Chondrocyte (in vitro differentiated cells): ENCODE measurements around the gene CACNB4. TPM values are rescaled to one million over a fixed set of nuclear protein-coding genes. Genes with fewer than 3 reads are reported as not detected.

Experiments used
- DNase-seq: peaks from one replicate; pipeline ENCODE4 v3.0.0; 2021; ENCODE audit warnings: mixed read lengths, low spot score
- H3K27ac Mint-ChIP-seq: one replicate; pipeline ENCODE4 v1.8.0; 2021; ENCODE audit warnings: mild to moderate bottlenecking, moderate library complexity, mixed read lengths; ENCODE audit not compliant: unreplicated experiment
- H3K27me3 Mint-ChIP-seq: 2 replicates; pipeline ENCODE4 v1.8.0; 2021; ENCODE audit warnings: low read depth, mixed read lengths
- H3K36me3 Mint-ChIP-seq: 2 replicates; pipeline ENCODE4 v1.8.0; 2021; ENCODE audit warnings: low read depth, mixed read lengths
- H3K4me1 Mint-ChIP-seq: 2 replicates; pipeline ENCODE4 v1.8.0; 2021; ENCODE audit warnings: low read depth, mild to moderate bottlenecking, mixed read lengths
- H3K4me3 Mint-ChIP-seq: one replicate; pipeline ENCODE4 v1.8.0; 2021; ENCODE audit warnings: mild to moderate bottlenecking, moderate library complexity, mixed read lengths; ENCODE audit not compliant: unreplicated experiment
- H3K9me3 Mint-ChIP-seq: 2 replicates; pipeline ENCODE4 v1.8.0; 2021; ENCODE audit warnings: low read depth, mixed read lengths
- total RNA-seq: library from RNA; stranded (reverse); gene quantifications from 3 replicates; pipeline ENCODE4 v1.2.1, GENCODE V29; 2021
- TF ChIP-seq, protein P1 (sequence below): fragments of 200-600 bp; sonication (generic); IDR thresholded peaks from 2 replicates; pipeline ENCODE4 v1.5.0; 2021; ENCODE audit warnings: antibody characterized with exemption, mild to moderate bottlenecking, moderate library complexity

Gene CACNB4
- total RNA-seq, 1 donor from 2014 or later = 2.1 TPM

GRCh38 chr2:152068226-152068625 lies 30.6 kb downstream of the CACNB4 start:
- no peaks in the 10 kb centered on the region for H3K27me3 Mint-ChIP-seq
- H3K36me3 Mint-ChIP-seq = no peaks in the 10 kb centered on the region
- TF ChIP-seq, protein P1, sequence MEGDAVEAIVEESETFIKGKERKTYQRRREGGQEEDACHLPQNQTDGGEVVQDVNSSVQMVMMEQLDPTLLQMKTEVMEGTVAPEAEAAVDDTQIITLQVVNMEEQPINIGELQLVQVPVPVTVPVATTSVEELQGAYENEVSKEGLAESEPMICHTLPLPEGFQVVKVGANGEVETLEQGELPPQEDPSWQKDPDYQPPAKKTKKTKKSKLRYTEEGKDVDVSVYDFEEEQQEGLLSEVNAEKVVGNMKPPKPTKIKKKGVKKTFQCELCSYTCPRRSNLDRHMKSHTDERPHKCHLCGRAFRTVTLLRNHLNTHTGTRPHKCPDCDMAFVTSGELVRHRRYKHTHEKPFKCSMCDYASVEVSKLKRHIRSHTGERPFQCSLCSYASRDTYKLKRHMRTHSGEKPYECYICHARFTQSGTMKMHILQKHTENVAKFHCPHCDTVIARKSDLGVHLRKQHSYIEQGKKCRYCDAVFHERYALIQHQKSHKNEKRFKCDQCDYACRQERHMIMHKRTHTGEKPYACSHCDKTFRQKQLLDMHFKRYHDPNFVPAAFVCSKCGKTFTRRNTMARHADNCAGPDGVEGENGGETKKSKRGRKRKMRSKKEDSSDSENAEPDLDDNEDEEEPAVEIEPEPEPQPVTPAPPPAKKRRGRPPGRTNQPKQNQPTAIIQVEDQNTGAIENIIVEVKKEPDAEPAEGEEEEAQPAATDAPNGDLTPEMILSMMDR = no peak
- no peak overlapping the region for H3K4me3 Mint-ChIP-seq
- H3K27ac Mint-ChIP-seq = no peak overlapping the region
- no peak for DNase-seq
- no peaks in the 10 kb centered on the region for H3K9me3 Mint-ChIP-seq
- H3K4me1 Mint-ChIP-seq = peaks cover 21% of the 10 kb centered on the region

GRCh38 chr2:152067823-152068222 lies 31.0 kb downstream of the CACNB4 start:
- Mint-ChIP-seq H3K9me3 (no peaks in the 10 kb centered on the region), H3K27me3 (no peaks in the 10 kb centered on the region), H3K4me1 (peaks cover 25% of the 10 kb centered on the region), H3K27ac (no peak overlapping the region), H3K4me3 (no peak overlapping the region), H3K36me3 (no peaks in the 10 kb centered on the region)
- no peak for DNase-seq
- TF ChIP-seq, protein P1 = no peak

GRCh38 chr2:152065945-152066344 lies 32.9 kb downstream of the CACNB4 start:
- Mint-ChIP-seq H3K36me3 (no peaks in the 10 kb centered on the region), H3K4me1 (peaks cover 27% of the 10 kb centered on the region), H3K9me3 (no peaks in the 10 kb centered on the region), H3K4me3 (no peak overlapping the region), H3K27me3 (no peaks in the 10 kb centered on the region), H3K27ac (no peak overlapping the region)
- DNase-seq = no peak
- TF ChIP-seq, protein P1 = no peak

DNA sequence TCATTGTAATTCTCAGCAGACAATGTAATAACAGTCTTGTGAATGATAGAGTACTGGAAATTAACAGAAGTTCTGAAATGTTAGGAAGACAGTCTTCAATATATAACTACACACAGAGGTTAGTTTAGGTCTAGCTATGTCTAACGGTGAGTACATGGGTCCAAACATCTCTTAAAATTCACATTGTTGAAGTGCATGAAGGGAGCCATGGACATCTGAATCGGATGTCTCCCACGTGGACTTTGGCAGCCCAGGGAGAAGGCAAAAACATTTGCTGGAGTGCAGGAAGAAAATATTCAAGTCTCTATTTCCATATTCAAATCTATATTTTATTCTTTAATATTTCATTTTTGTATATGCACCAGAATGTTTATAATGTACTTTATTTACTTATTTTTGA lies 34.8 kb downstream of the CACNB4 start:
- H3K4me1 Mint-ChIP-seq = peaks cover 26% of the 10 kb centered on the region
- H3K9me3 Mint-ChIP-seq = no peaks in the 10 kb centered on the region
- no peak overlapping the region for H3K4me3 Mint-ChIP-seq
- no peaks in the 10 kb centered on the region for H3K27me3 Mint-ChIP-seq
- no peak for DNase-seq
- H3K27ac Mint-ChIP-seq = no peak overlapping the region
- TF ChIP-seq, protein P1 = no peak
- H3K36me3 Mint-ChIP-seq = no peaks in the 10 kb centered on the region

- no peaks in the 10 kb centered on the region for H3K36me3 Mint-ChIP-seq
- no peak overlapping the region for H3K4me3 Mint-ChIP-seq
- peaks cover 1% of the 10 kb centered on the region for H3K9me3 Mint-ChIP-seq
- TF ChIP-seq, protein P1 = no peak
- peaks cover 25% of the 10 kb centered on the region for H3K4me1 Mint-ChIP-seq
- no peak overlapping the region for H3K27ac Mint-ChIP-seq
- DNase-seq = no peak
- no peaks in the 10 kb centered on the region for H3K27me3 Mint-ChIP-seq
These were observed 35.4 kb downstream of the CACNB4 start for GRCh38 chr2:152063325-152063924.
